Hepatocyte (in vitro differentiated cells): ENCODE results near the gene GPR183.

Experiments
- EZH2 ChIP-seq: fragments of 200-600 bp; sonication (generic); IDR thresholded peaks from 2 replicates; pipeline ENCODE4 v1.6.1; 2016; ENCODE audit warnings: antibody characterized with exemption, mild to moderate bottlenecking, borderline replicate concordance
- TF ChIP-seq, protein P1 (sequence below): fragments of 200-600 bp; sonication (generic); IDR thresholded peaks from 2 replicates; pipeline ENCODE4 v1.5.1; 2016; ENCODE audit warnings: antibody characterized with exemption, mild to moderate bottlenecking; ENCODE audit not compliant: poor library complexity

DNA sequence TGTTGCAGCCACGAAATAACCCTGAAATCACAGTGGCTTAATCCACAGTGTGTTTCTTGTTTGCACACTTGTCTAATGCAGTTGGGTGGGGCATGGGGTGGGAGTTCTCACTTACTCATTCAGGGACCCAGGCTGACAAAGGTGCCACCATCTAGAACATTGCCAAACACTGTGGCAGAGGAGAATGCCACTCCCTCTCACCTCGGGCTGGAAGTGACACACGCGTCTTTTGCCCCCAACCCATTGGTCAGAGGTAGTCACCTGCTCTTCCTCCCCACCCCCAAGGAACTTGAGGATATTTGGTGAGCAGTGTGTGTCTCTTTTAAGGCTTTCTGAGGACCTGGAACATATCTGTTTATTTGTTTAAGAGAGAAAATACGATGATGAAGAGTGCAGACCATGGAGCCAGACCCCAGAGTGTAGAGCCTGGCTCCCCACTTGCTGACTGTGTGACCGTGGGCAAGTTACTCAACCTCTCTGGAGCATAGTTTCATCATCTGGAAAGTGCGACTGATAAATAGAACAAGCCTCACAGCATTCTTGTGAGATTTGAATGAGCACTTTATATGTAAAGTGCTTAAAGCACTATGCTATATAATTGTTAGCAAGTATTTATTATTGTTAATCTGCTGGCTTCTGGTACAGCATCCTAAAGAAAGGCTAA lies 17.4 kb downstream of the GPR183 start:
- TF ChIP-seq EZH2 = no peak
- TF ChIP-seq, protein P1, sequence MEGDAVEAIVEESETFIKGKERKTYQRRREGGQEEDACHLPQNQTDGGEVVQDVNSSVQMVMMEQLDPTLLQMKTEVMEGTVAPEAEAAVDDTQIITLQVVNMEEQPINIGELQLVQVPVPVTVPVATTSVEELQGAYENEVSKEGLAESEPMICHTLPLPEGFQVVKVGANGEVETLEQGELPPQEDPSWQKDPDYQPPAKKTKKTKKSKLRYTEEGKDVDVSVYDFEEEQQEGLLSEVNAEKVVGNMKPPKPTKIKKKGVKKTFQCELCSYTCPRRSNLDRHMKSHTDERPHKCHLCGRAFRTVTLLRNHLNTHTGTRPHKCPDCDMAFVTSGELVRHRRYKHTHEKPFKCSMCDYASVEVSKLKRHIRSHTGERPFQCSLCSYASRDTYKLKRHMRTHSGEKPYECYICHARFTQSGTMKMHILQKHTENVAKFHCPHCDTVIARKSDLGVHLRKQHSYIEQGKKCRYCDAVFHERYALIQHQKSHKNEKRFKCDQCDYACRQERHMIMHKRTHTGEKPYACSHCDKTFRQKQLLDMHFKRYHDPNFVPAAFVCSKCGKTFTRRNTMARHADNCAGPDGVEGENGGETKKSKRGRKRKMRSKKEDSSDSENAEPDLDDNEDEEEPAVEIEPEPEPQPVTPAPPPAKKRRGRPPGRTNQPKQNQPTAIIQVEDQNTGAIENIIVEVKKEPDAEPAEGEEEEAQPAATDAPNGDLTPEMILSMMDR = no peak
